ENCODE measurements around the gene R3HDM4. TPM values are rescaled to one million over a fixed set of nuclear protein-coding genes. Genes with fewer than 3 reads are reported as not detected.

The R3HDM4 gene
- total RNA-seq, 2 donors from 2014 or later: 37.6 to 42.4 TPM

DNA sequence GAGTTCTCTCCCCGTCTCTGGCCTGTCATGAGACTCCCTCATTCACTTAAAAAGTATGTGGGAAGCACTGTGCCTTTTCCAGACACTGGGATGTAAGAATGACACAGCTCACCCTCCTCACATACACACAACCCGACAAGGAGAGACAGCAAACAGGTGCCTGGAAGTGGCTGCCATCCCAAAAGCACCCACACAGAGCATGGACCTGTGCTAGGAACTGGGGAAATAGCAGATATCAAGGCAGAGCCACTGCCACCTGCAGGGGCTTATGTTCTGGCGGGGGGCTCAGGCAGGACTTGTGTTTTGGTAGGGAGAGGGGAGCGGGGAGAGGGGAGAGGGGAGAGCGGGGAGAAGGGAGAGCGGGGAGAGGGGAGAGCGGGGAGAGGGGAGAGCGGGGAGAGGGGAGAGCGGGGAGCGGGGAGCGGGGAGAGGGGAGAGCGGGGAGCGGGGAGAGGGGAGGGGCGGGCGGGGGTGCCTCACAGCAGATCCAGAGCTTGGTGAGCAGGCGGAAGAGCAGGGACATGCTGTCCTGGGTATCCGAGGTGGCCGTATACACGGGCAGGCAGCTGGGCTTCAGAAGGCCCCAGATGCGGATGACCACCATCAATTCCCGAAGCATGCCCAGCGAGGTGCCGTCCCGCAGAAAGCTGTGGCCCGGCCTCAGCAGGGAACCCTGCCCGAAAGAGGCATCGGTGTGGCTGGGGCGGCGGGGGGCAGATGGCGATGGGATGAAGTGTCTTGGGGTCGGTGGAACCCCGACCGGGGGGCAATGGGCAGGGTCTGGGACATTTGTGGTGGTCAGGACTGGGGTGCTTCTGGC is 41.4 kb downstream of the R3HDM4 start:
- Histone ChIP-seq H3K4me3 (no peak overlapping the region), H3K27ac (no peak overlapping the region), H3K27me3 (replicated peaks; ENCODE audit: insufficient read depth) (no peaks in the 10 kb centered on the region), H3K4me1 (ENCODE audit: control insufficient read depth in 1 of 2, low read depth in 2 of 2) (peaks cover 7 to 14% of the 10 kb centered on the region in 2 donors), H3K9me3 (no peaks in the 10 kb centered on the region), H3K36me3 (peaks cover 37% of the 10 kb centered on the region)
- ATAC-seq (ENCODE audit: insufficient number of reproducible peaks, low FRiP score, low read depth) (no peak), DNase-seq (ENCODE audit: low spot score) (no peak)
- TF ChIP-seq, protein P1, sequence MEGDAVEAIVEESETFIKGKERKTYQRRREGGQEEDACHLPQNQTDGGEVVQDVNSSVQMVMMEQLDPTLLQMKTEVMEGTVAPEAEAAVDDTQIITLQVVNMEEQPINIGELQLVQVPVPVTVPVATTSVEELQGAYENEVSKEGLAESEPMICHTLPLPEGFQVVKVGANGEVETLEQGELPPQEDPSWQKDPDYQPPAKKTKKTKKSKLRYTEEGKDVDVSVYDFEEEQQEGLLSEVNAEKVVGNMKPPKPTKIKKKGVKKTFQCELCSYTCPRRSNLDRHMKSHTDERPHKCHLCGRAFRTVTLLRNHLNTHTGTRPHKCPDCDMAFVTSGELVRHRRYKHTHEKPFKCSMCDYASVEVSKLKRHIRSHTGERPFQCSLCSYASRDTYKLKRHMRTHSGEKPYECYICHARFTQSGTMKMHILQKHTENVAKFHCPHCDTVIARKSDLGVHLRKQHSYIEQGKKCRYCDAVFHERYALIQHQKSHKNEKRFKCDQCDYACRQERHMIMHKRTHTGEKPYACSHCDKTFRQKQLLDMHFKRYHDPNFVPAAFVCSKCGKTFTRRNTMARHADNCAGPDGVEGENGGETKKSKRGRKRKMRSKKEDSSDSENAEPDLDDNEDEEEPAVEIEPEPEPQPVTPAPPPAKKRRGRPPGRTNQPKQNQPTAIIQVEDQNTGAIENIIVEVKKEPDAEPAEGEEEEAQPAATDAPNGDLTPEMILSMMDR (IDR thresholded peaks at IDR 0.05): no peak

DNA sequence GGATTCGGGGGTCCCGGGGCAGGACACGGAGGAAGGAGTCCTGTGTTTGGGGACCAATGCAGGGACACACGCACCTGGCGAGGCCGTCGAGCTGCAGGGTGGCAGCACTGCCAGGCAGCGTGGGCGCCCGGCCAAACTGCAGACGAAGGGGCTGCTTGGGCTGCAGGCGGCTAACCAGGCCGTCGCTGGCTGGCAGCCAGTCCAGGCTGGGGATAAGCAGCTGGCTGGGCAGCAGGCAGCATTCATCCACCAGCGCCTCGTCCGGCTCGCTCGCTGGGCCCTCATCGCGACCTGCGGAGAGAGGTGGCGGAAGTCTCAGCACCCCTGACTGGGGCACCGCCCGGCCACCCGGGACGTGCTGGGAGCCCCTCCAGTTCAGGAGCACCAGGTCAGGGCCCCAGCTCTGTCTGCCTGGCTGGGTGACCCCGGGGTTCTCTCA is 42.0 kb downstream of the R3HDM4 start:
- no peak overlapping the region for H3K27ac ChIP-seq
- ATAC-seq (ENCODE audit: insufficient number of reproducible peaks, low FRiP score, low read depth) (no peak), DNase-seq (ENCODE audit: low spot score) (no peak)
- no peak overlapping the region for H3K4me3 ChIP-seq
- H3K9me3 ChIP-seq: no peaks in the 10 kb centered on the region
- TF ChIP-seq, protein P1 (IDR thresholded peaks at IDR 0.05): no peak
- H3K36me3 ChIP-seq: peaks cover 33% of the 10 kb centered on the region
- no peaks in the 10 kb centered on the region for H3K27me3 ChIP-seq (replicated peaks; ENCODE audit: insufficient read depth)
- peaks cover 7 to 14% of the 10 kb centered on the region in 2 donors for H3K4me1 ChIP-seq (ENCODE audit: control insufficient read depth in 1 of 2, low read depth in 2 of 2)

DNA sequence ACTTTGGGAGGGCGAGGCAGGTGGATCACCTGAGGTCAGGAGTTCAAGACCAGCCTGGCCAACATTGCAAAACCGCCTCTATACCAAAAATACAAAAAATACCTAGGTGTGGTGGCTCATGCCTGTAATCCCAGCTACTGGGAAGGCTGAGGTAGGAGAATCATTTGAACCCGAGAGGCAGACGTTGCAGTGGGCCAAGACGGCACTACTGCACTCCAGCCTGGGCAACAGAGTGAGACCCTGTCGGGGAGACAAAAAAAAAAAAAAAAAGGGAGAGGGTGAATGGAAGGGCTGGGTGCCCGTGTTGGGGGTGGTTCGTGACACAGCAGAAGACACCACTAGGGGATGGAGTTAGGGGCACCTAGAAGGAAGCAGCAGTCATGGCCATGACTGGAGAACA is 42.7 kb downstream of the R3HDM4 start:
- Histone ChIP-seq H3K9me3 (no peaks in the 10 kb centered on the region), H3K4me3 (no peak overlapping the region), H3K27ac (peak overlapping the region; percentile 66 to 81), H3K27me3 (replicated peaks; ENCODE audit: insufficient read depth) (no peaks in the 10 kb centered on the region), H3K4me1 (ENCODE audit: control insufficient read depth in 1 of 2, low read depth in 2 of 2) (peaks cover 7 to 14% of the 10 kb centered on the region in 2 donors), H3K36me3 (peaks cover 26% of the 10 kb centered on the region)
- TF ChIP-seq, protein P1 (IDR thresholded peaks at IDR 0.05): no peak
- ATAC-seq (ENCODE audit: insufficient number of reproducible peaks, low FRiP score, low read depth) (no peak), DNase-seq (ENCODE audit: low spot score) (no peak)

DNA sequence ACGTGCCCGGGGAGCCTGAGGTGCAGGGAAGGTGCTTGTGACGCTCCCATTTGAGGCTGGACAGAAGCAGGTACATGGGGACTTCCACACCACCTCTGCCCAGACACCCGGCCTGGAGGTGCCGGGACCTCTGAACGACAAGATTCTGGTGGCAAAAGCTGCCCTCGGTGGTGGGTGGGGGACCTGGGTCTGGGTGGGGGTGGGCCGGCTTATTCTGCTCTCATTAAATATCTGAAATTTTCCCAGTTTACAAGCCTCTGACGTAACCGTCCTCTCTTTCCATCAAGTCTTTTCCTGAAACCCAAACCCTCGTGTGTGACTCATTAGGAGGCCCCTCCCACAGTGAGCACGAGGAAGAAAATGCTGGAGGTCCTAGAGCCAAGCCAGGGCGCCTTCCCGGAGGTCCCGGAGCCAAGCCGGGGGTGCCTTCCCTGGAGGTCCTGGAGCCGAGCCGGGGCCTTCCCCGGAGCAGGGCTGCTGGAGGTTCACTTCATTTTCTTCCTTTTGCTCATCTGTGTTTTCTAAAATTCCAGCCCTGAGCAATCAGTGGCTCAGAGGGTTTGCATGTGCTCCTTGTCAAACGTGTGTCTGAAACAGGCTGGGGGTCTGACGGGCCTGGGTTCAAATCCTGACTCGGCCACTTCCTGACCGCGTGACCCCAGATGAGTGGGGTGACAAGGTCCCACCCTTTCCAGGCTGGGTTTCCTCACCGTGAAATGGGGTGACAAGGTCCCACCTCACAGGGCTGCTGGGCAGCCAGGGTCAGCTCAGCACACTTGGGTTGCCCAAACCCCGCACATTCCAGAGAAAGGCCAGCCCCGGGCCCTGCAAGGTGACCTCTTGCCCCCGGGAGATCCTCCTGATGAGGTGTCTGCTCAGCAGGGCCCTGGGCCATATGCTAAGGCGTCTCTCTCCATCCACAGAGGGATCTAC is 43.5 kb downstream of the R3HDM4 start:
- peak; percentile 60 for DNase-seq (ENCODE audit: low spot score)

More for the DNA sequence above, 43.5 kb downstream of the R3HDM4 start:
- Histone ChIP-seq H3K36me3 (peaks cover 20% of the 10 kb centered on the region), H3K27ac (peak overlapping the region; percentile 66 to 81), H3K4me3 (no peak overlapping the region), H3K9me3 (no peaks in the 10 kb centered on the region), H3K27me3 (replicated peaks; ENCODE audit: insufficient read depth) (no peaks in the 10 kb centered on the region), H3K4me1 (ENCODE audit: control insufficient read depth in 1 of 2, low read depth in 2 of 2) (peaks cover 7 to 14% of the 10 kb centered on the region in 2 donors)
- peak; percentile 76 for ATAC-seq (ENCODE audit: insufficient number of reproducible peaks, low FRiP score, low read depth)
- TF ChIP-seq, protein P1 (IDR thresholded peaks at IDR 0.05): no peak
